Peyer's patch (tissue), 4 donors: ENCODE data around the gene DCLK1. TPM values are rescaled to one million over a fixed set of nuclear protein-coding genes. Genes with fewer than 3 reads are reported as not detected.

ENCODE experiments used
- DNase-seq, 3 donors: peaks; one replicate each; pipeline ENCODE4 v3.0.0-alpha.2; 2017 to 2019
- H3K27ac ChIP-seq, 4 donors: fragments of 200-600 bp; sonication (generic); one replicate each; pipeline ENCODE4 v1.5.1; 2016 to 2019
- H3K27me3 ChIP-seq, 2 donors: fragments of 200-600 bp; sonication (generic); one replicate each; pipeline ENCODE4 v1.5.1; 2019
- H3K36me3 ChIP-seq, 3 donors: fragments of 200-600 bp; sonication (generic); one replicate each; pipeline ENCODE4 v1.5.1; 2016 to 2019
- H3K4me1 ChIP-seq, 4 donors: fragments of 200-600 bp; sonication (generic); one replicate each; pipeline ENCODE4 v1.5.1; 2016 to 2019
- H3K4me3 ChIP-seq, 4 donors: fragments of 200-600 bp; sonication (generic); 1 replicate in 3 of 4; 2 replicates in 1 of 4; pipeline ENCODE4 v1.5.1; 2016 to 2019; ENCODE audit warnings: mild to moderate bottlenecking in 1 of 4
- H3K9me3 ChIP-seq, 4 donors: fragments of 200-600 bp; sonication (generic); one replicate each; pipeline ENCODE4 v1.5.1; 2016 to 2019; ENCODE audit warnings: mild to moderate bottlenecking in 1 of 4
- POLR2A ChIP-seq, 2 donors: fragments of 450-650 bp; IDR thresholded peaks; one replicate each; pipeline ENCODE4 v1.5.1; 2017; ENCODE audit warnings: antibody characterized with exemption in 2 of 2, mild to moderate bottlenecking in 2 of 2, moderate library complexity in 2 of 2
- total RNA-seq, 4 donors: library from RNA; depleted of rRNA; stranded (reverse); fragments of >200 nt; gene quantifications; one replicate each; pipeline ENCODE4 v1.1.0, GENCODE V29; 2016
- TF ChIP-seq, protein P1 (sequence below), 6 experiments: fragments of 450-650 bp in 4 of 6; fragments of 200-600 bp in 2 of 6; sonication (generic) in 1 of 6; IDR thresholded peaks; one replicate each; pipeline ENCODE4 v1.5.1; 2017 to 2019; ENCODE audit warnings: antibody characterized with exemption in 6 of 6, mild to moderate bottlenecking in 3 of 6, moderate library complexity in 1 of 6

The DCLK1 gene
- total RNA-seq, 4 donors from 2014 or later, result 3.7 to 23.1 (median 9.1) TPM

DNA sequence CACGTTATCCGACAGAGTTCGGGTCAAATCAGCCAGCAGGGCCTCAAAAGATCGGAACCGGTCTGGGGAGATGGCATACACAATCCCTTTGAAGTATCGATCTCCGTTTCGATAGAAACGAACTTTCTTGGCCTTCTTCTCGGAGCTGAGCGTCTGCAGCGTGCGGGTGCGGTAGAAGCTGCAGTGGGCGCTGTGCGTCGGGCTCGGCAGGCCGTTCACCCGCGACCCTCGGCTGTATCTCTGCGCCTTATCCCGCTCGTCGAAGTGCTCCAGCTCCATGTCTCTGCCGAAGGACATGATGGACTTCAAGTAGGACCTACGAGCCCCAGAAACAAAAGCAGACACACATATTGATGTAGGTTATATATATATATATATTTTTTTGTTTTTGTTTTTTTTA, 5.3 kb downstream of the DCLK1 start:
- no peaks in the 10 kb centered on the region for H3K27me3 ChIP-seq
- H3K4me1 ChIP-seq, result no peaks in the 10 kb centered on the region
- no peak for DNase-seq
- TF ChIP-seq, protein P1, sequence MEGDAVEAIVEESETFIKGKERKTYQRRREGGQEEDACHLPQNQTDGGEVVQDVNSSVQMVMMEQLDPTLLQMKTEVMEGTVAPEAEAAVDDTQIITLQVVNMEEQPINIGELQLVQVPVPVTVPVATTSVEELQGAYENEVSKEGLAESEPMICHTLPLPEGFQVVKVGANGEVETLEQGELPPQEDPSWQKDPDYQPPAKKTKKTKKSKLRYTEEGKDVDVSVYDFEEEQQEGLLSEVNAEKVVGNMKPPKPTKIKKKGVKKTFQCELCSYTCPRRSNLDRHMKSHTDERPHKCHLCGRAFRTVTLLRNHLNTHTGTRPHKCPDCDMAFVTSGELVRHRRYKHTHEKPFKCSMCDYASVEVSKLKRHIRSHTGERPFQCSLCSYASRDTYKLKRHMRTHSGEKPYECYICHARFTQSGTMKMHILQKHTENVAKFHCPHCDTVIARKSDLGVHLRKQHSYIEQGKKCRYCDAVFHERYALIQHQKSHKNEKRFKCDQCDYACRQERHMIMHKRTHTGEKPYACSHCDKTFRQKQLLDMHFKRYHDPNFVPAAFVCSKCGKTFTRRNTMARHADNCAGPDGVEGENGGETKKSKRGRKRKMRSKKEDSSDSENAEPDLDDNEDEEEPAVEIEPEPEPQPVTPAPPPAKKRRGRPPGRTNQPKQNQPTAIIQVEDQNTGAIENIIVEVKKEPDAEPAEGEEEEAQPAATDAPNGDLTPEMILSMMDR (IDR thresholded peaks at IDR 0.05), result no peak
- TF ChIP-seq POLR2A (IDR thresholded peaks at IDR 0.05), result no peak
- H3K9me3 ChIP-seq, result no peaks in the 10 kb centered on the region
- no peak overlapping the region for H3K27ac ChIP-seq
- no peaks in the 10 kb centered on the region for H3K36me3 ChIP-seq
- H3K4me3 ChIP-seq, result no peak overlapping the region

DNA sequence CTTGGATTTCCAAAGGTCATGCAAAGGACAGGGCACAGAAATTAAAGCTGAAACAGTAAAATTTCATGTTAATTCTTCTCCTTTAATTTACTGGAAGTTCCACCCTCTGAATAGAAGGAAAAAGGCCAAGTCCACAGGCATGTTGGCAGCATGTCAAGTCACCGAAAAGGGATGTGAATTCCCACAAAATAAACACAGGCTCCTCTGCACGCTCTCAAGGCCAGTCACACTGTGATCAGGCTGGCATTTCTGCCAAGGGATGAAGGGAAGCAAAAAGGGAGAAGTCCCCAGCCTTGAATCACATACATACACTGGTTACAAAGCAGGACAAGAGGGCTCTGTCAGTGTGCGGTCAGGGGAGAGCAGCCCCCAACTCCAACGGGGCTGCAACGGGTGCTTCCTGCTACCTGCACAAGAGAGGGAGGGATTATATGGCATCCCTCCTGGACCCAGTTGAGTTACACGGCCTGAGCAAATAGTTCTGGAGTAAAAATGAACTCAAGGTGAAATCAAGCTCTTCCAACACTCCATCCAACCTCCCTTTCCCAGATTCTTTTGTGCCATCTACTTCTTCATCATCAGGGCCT, 6.9 kb downstream of the DCLK1 start:
- Histone ChIP-seq H3K4me1 (no peaks in the 10 kb centered on the region), H3K9me3 (no peaks in the 10 kb centered on the region), H3K27ac (no peak overlapping the region), H3K36me3 (no peaks in the 10 kb centered on the region), H3K27me3 (no peaks in the 10 kb centered on the region), H3K4me3 (no peak overlapping the region)
- TF ChIP-seq, protein P1 (IDR thresholded peaks at IDR 0.05), result no peak
- TF ChIP-seq POLR2A (IDR thresholded peaks at IDR 0.05), result no peak
- DNase-seq, result no peak

DNA sequence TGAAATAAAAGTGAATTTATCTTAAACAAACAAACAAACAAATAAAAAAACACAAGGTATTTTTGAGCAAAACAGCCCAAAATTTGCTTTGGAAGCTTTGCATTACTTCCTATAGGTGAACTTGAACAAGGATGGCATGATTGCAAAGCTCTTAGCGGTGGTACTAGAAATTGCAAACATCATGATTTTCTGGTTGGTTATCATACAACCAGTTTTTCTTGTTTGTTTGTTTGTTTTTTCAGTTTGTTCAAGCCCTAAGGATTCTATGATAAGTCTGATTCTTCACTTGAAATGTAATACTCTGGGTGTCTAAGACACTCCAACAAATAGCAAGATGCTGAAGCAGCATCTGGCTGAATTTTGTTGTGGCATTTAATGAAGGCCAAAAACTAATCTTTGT, 15.9 kb downstream of the DCLK1 start:
- TF ChIP-seq, protein P1 (IDR thresholded peaks at IDR 0.05), result no peak
- no peak for TF ChIP-seq POLR2A (IDR thresholded peaks at IDR 0.05)
- no peaks in the 10 kb centered on the region for H3K27me3 ChIP-seq
- H3K4me3 ChIP-seq, result no peak overlapping the region
- H3K9me3 ChIP-seq, result no peaks in the 10 kb centered on the region
- no peak overlapping the region for H3K27ac ChIP-seq
- H3K4me1 ChIP-seq, result no peaks in the 10 kb centered on the region
- no peaks in the 10 kb centered on the region for H3K36me3 ChIP-seq
- no peak for DNase-seq

DNA sequence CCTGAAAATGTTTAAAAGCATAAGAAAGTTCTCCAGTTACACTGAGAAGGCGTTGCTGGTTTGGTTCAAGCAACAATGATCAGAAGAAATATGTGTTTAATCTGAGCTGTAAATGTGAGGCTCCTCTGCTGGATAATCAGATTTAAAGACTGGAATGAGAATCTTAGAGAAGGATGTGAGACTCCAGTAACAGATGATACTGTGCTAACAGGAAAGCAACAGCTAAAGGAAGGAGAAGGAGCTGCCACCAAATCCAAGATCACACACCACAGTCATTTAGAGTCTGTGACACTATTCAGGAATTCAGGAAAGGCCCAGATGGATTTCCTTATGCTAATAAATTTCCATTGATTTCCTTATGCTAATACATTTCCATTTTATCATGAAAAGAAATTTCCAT, 16.9 kb downstream of the DCLK1 start:
- Histone ChIP-seq H3K27ac (no peak overlapping the region), H3K4me3 (no peak overlapping the region), H3K36me3 (no peaks in the 10 kb centered on the region), H3K4me1 (no peaks in the 10 kb centered on the region), H3K9me3 (no peaks in the 10 kb centered on the region), H3K27me3 (no peaks in the 10 kb centered on the region)
- TF ChIP-seq, protein P1 (IDR thresholded peaks at IDR 0.05), result no peak
- no peak for TF ChIP-seq POLR2A (IDR thresholded peaks at IDR 0.05)
- no peak for DNase-seq

DNA sequence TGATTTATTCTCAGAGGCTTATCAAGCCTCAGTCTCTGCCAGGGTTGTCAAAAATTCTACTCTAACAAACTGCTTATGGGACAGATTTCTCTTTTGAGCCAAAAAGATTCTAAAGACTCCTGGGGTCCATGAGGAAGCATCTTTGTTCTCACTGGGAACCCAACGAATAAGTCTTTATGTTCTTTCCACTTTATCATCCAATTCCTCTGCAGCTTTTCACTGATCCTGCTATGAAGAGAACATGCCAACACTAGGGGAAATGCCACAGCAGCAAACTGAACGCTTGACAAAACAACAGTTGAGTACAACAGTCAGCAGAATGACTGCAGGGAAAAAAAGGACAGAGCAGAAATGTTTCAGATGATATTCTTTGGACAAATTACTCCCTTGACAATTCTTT, 22.2 kb downstream of the DCLK1 start:
- H3K9me3 ChIP-seq, result no peaks in the 10 kb centered on the region
- TF ChIP-seq, protein P1 (IDR thresholded peaks at IDR 0.05), result no peak
- H3K4me1 ChIP-seq, result no peaks in the 10 kb centered on the region
- H3K27ac ChIP-seq, result no peak overlapping the region
- DNase-seq, result no peak
- H3K36me3 ChIP-seq, result no peaks in the 10 kb centered on the region
- H3K27me3 ChIP-seq, result no peaks in the 10 kb centered on the region
- no peak overlapping the region for H3K4me3 ChIP-seq

DNA sequence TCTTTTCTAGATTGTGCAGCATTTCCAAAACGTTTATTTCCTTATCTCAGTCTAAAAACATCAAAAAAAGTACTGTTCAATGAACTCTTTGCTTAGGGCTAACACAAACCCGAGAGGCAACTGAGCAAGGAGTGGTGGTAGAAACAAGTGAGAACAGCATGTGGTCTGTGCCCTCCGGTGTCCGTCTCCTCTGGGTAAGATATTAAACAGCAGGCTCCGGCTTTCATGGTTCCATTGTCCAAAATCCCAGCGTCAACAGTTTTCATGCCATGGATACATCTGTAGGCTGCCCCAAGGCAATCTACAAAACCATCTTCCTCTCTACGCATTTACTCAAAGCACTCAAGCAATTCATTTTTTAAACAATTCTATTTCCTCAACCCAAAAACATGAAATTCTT, 22.8 kb downstream of the DCLK1 start:
- no peak overlapping the region for H3K27ac ChIP-seq
- H3K27me3 ChIP-seq, result no peaks in the 10 kb centered on the region
- no peak for DNase-seq
- no peaks in the 10 kb centered on the region for H3K4me1 ChIP-seq
- no peaks in the 10 kb centered on the region for H3K9me3 ChIP-seq
- no peaks in the 10 kb centered on the region for H3K36me3 ChIP-seq
- TF ChIP-seq, protein P1 (IDR thresholded peaks at IDR 0.05), result no peak
- TF ChIP-seq POLR2A (IDR thresholded peaks at IDR 0.05), result no peak
- H3K4me3 ChIP-seq, result no peak overlapping the region
